Measurements from ENCODE around the gene ANKRD39.
"Not testable (repeated sequence)": the region's sequence is repeated elsewhere in the genome, so short reads cannot be mapped to it uniquely, and the experiment has no call there.

The ANKRD39 gene

GRCh38 chr2:96806468-96807126 lies 51.2 kb downstream of the ANKRD39 start:
- no peak for DNase-seq

GRCh38 chr2:96805946-96806345 lies 51.9 kb downstream of the ANKRD39 start:
- not testable (repeated sequence) for DNase-seq

DNA sequence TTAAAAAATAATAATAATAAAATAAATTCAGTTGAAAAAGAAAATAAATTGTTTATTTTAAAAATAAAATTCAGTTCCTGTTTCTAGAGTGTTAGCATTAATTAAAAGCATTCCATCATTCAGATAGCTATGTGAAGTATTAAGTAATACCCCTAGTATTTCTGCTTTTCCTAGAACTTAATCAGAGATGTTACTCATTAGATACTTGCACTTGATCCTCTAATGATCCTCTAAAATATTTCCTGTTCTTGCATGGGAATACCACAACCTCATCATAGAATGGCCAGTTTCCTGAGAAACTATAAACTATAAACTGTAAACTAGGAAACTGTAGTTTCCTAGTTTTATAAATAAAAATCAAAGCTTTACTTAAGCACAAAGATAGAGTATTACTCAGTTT lies 52.8 kb downstream of the ANKRD39 start:
- DNase-seq, result no peak

DNA sequence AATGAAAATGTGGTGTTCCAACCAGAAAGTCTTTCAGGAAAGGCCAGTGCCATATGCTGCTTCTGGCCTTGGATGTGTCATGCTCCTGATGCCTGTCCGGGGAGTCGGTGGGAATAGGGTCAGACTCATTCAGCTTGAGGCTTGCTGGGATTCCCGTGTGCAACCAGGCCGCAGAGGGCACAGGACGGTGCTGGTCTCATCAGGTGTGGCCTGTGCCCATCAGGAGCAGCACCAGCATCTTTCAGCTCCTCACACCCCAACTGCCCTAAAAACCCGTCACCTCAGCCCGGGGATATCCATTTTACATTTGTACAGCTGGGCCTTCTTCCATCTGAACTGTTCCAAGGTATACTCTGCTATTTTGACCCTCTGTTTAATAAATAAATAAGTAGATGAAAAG lies 55.1 kb downstream of the ANKRD39 start:
- DNase-seq, result no peak

- no peak for DNase-seq
Observed at GRCh38 chr2:96801786-96802595, 55.8 kb downstream of the ANKRD39 start.

DNA sequence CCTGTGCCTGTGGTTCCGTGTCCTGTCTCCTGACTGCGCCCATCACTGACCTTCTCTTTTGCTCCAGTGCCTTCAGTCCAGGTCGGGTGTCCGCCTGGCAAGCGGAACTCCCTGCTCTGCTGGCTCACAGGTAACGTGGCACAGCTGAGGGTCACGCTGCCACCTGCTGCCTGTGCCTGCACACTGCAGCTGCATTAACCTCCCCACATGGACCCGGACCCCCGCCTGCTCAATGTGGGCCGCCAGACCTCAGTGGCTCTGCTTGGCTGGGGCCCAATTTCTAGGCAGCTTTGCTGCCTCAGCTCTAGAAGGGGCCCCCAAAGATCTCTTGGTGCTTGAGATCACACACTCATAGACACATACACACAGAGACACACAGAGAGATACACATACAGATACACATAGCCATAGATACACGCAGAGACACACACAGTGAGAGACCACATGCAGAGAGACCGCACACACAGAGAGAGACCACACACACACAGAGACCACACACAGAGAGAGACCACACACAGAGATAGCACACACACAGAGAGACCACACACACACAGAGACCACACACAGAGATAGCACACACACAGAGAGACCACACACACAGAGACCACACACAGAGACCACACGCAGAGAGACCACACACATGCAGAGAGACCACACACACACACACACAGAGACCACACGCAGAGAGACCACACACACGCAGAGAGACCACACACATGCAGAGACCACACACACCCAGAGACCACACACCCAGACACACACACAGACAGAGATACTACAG lies 56.6 kb downstream of the ANKRD39 start:
- DNase-seq, result no peak

DNA sequence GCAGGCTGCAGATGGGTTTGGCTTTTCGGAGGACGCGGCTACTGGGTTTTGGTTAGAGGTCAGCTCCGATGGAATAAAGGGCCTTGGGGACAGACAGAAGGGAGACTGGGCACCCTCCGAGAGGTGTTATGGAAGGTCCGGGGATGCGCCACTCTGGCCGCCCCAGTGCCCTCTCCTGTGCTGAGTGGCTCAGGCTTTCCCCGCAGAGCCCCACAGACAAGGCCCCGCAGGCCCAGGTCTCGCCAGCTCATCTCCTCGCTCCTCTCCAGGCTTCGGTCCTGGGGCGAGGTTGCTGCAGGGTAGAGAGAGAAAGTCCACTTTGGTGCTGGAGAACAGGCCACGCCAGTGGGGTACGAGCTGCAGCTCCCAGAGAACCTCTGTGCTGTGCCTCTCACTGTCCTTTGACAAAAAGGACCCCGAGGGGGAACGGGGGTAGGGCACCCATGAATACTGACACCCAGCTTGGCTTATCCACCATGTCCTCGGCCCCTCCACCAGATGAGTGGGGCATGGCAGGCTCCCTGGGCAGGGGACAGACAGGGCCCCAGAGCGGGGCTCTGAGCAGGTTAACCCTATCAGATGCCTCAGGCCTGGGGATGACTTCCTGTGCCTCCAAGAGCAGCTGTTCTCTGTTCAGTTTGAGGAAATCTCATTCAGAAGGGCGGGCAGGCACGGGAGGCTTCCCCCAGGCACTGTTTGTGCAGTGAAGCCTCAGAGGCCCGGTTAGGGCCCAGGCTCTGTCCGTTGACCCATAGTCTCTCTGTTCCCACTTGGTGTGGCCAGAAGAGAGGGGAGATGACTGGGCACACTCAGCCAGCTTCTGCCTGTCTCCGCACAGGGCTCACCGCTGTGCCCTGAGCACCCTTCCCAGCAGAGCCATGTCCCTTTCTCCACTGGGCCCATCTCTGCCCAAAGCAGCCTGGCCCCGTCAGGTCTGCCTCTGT lies 57.5 kb downstream of the ANKRD39 start:
- DNase-seq, result no peak

DNA sequence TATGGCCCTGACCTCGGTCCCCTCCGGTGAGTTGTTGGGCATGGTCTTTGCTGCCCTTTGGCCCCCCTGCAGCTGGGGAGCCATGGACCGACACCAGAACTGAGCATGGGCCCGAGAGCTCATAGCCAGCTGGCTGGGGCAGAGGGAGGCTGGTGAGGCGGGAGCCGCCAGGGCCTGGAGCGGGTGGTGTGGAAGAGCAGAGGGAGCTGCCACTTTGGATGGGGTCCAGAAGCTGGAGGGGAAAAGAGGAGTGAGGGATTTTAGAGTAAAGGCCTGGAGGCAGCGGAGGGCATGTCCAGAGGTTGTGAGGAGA lies 58.2 kb downstream of the ANKRD39 start:
- DNase-seq, result no peak

- DNase-seq, result no peak
Observed at GRCh38 chr2:96798733-96799622, 58.8 kb downstream of the ANKRD39 start.

Measured in NCI-H748 treated with DMSO at 0.1 percent for 48 hours (cell line).